Measurements from ENCODE around the gene EDEM2. TPM values are rescaled to one million over a fixed set of nuclear protein-coding genes. Genes with fewer than 3 reads are reported as not detected.

The EDEM2 gene
- total and polyA plus RNA-seq, 2 of the 13 experiments (the other 11 are each of a cell fraction or from before 2014, with no cell fraction given) = 33.1 to 46.9 TPM

DNA sequence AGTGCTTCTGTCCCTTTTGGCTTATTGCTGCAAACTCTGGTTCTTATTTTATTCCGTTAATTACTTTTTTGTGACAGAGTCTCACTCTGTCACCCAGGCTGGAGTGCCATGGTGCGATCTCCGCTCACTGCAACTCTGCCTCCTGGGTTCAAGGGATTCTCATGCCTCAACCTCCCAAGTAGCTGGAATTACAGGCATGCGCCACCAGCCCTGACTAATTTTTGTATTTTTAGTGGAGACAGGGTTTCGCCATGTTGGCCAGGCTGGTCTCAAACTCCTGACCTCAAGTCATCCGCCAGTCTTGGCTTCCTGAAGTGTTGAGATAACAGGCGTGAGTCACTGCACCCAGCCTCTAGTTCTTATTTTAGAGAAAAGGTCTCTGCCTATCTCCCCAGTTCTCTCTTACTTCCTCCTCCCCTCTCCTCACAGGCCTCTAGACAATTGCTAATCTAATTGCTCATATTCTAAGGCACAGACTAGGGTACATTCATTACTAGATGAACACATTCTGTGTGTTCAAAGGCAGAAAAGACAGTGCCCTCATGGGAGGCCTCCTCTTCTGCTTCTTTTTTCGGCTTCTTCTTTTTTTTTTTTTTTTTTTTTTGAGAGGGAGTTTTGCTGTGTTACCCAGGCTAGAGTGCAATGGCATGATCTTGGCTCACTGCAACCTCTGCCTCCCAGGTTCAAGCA, 27.0 kb downstream of the EDEM2 start:
- no peak overlapping the region for H3K27ac ChIP-seq (ENCODE audit: extremely low read length, insufficient read depth, low read length)
- 97% methylated on average over 8 of the region's 8 CpGs for WGBS (ENCODE audit: low lambda C conversion rate)
- in situ Hi-C loops (cut with HindIII; ENCODE audit: extremely low pct_ligation_motif_present, low pct_unique_long_range_greater_than_20kb) = no loop called here
- no peak overlapping the region for H3K4me3 ChIP-seq (replicated peaks in 1 of 3; ENCODE audit: insufficient read depth in 1 of 3, low read depth in 2 of 3, low read length in 3 of 3)
- no peaks in the 10 kb centered on the region for H3K4me1 ChIP-seq (ENCODE audit: insufficient read depth, low read length)
- intact Hi-C loops (cut with micrococcal nuclease; ENCODE audit: unreplicated experiment) = no loop called here
- no peaks in the 10 kb centered on the region for H3K27me3 ChIP-seq (ENCODE audit: control insufficient read depth in 1 of 2, insufficient read depth in 2 of 2, low read length in 2 of 2)
- no peaks in the 10 kb centered on the region for H4K20me1 ChIP-seq (ENCODE audit: insufficient read depth, low read length)
- ChIA-PET POLR2A (no interaction called here), CTCF (ENCODE audit: low intra/inter-chr PET ratio, low total read pairs) (no interaction called here)
- H3K79me2 ChIP-seq (ENCODE audit: insufficient read depth, low read length) = no peaks in the 10 kb centered on the region
- no peak overlapping the region for H3K9ac ChIP-seq (ENCODE audit: insufficient read depth, low read depth, low read length)
- no peaks in the 10 kb centered on the region for H3K9me3 ChIP-seq (ENCODE audit: low read length)
- no peak for DNase-seq (ENCODE audit: low spot score)
- H3K4me2 ChIP-seq (ENCODE audit: low read depth, low read length) = no peak overlapping the region
- FAIRE-seq = no peak
- no peak for ATAC-seq
- no peak for TF ChIP-seq SOX5 (CRISPR knock-in tag; IDR thresholded peaks at IDR 0.05; ENCODE audit: borderline replicate concordance)
- TF ChIP-seq HOXA3 (CRISPR knock-in tag; IDR thresholded peaks at IDR 0.05) = no peak
- TF ChIP-seq ATF4 (CRISPR knock-in tag; IDR thresholded peaks at IDR 0.05) = no peak
- TF ChIP-seq NCOA5 (CRISPR knock-in tag; IDR thresholded peaks at IDR 0.05) = no peak
- TF ChIP-seq ZZZ3 (CRISPR knock-in tag; IDR thresholded peaks at IDR 0.05; ENCODE audit: borderline replicate concordance) = no peak
- no peak overlapping the region for H2AFZ ChIP-seq (ENCODE audit: low read length)
- H3K36me3 ChIP-seq (replicated peaks in 1 of 2; ENCODE audit: control insufficient read depth in 1 of 2, insufficient read depth in 2 of 2, low read length in 2 of 2) = peaks cover 16 to 45% of the 10 kb centered on the region in 2 experiments
- no TSS peak for BruUV-seq (replicated peaks)

GRCh38 chr20:35117629-35118028, 29.5 kb downstream of the EDEM2 start:
- no peak overlapping the region for H3K9ac ChIP-seq (ENCODE audit: insufficient read depth, low read depth, low read length)
- ChIA-PET CTCF (ENCODE audit: low intra/inter-chr PET ratio, low total read pairs) (no interaction called here), POLR2A (no interaction called here)
- no peaks in the 10 kb centered on the region for H4K20me1 ChIP-seq (ENCODE audit: insufficient read depth, low read length)
- no peaks in the 10 kb centered on the region for H3K4me1 ChIP-seq (ENCODE audit: insufficient read depth, low read length)
- H3K79me2 ChIP-seq (ENCODE audit: insufficient read depth, low read length) = no peaks in the 10 kb centered on the region
- H3K27me3 ChIP-seq (ENCODE audit: control insufficient read depth in 1 of 2, insufficient read depth in 2 of 2, low read length in 2 of 2) = no peaks in the 10 kb centered on the region
- no peak for TF ChIP-seq ZNF484 (CRISPR knock-in tag; IDR thresholded peaks at IDR 0.05; ENCODE audit: borderline replicate concordance, low read depth)
- WGBS (ENCODE audit: low lambda C conversion rate) = 94% methylated on average over 1 of the region's 1 CpG
- H3K27ac ChIP-seq (ENCODE audit: extremely low read length, insufficient read depth, low read length) = no peak overlapping the region
- H3K9me3 ChIP-seq (ENCODE audit: low read length) = no peaks in the 10 kb centered on the region
- no peak overlapping the region for H2AFZ ChIP-seq (ENCODE audit: low read length)
- BruUV-seq (replicated peaks) = no TSS peak
- peaks cover 14 to 30% of the 10 kb centered on the region in 2 experiments for H3K36me3 ChIP-seq (replicated peaks in 1 of 2; ENCODE audit: control insufficient read depth in 1 of 2, insufficient read depth in 2 of 2, low read length in 2 of 2)
- FAIRE-seq (no peak), ATAC-seq (no peak), DNase-seq (ENCODE audit: low spot score) (no peak)
- in situ Hi-C loops (cut with HindIII; ENCODE audit: extremely low pct_ligation_motif_present, low pct_unique_long_range_greater_than_20kb) (no loop called here), intact Hi-C loops (cut with micrococcal nuclease; ENCODE audit: unreplicated experiment) (no loop called here)
- H3K4me3 ChIP-seq (replicated peaks in 1 of 3; ENCODE audit: insufficient read depth in 1 of 3, low read depth in 2 of 3, low read length in 3 of 3) = no peak overlapping the region
- no peak overlapping the region for H3K4me2 ChIP-seq (ENCODE audit: low read depth, low read length)

Measured in HepG2 (cell line).